PC-3 (cell line): Measurements from ENCODE around the gene STEAP1B. TPM values are rescaled to one million over a fixed set of nuclear protein-coding genes. Genes with fewer than 3 reads are reported as not detected.

ENCODE experiments used
- ATAC-seq: fragments of 200-7000 bp; cut with Tn5 transposase; 2 replicates; pipeline ENCODE4 v1.9.1; 2020; ENCODE audit warnings: mild to moderate bottlenecking, moderate library complexity
- BruUV-seq: library from RNA; stranded (reverse); fragments of 400-500 nt; replicated peaks from 2 replicates; lab custom pipeline; 2021; lab: Mats Ljungman, UMichigan
- CTCF ChIA-PET: fragments of 300-600 bp; sonication (Branson Sonifier 250); formaldehyde crosslinking; loops from one replicate; lab custom pipeline; 2022; ENCODE audit warnings: antibody characterized with exemption; lab: Charles Lee
- POLR2A ChIA-PET: fragments of 300-600 bp; sonication (Branson Sonifier 250); formaldehyde crosslinking; loops from one replicate; lab custom pipeline; 2022; ENCODE audit warnings: antibody characterized with exemption; ENCODE audit not compliant: unreplicated experiment; lab: Charles Lee
- DNase-seq: peaks from one replicate; pipeline ENCODE4 v3.0.0-alpha.2; 2015
- H2AFZ ChIP-seq: fragments of 300-600 bp; sonication (generic); 2 replicates; pipeline ENCODE4 v1.6.0; 2016; ENCODE audit warnings: antibody characterized with exemption, low read length
- H3F3A ChIP-seq: fragments of 300-600 bp; sonication (generic); one replicate; pipeline ENCODE4 v1.6.0; 2017; ENCODE audit warnings: antibody characterized with exemption, low read length, control low read depth, mild to moderate bottlenecking; ENCODE audit not compliant: unreplicated experiment
- H3K27ac ChIP-seq: fragments of 300-600 bp; sonication (generic); 2 replicates; pipeline ENCODE4 v1.5.1; 2016; ENCODE audit warnings: mild to moderate bottlenecking, low read length
- H3K27me3 ChIP-seq: fragments of 300-600 bp; sonication (generic); 2 replicates; pipeline ENCODE4 v1.6.1; 2016; ENCODE audit warnings: low read length, mixed read lengths
- H3K36me3 ChIP-seq: fragments of 300-600 bp; sonication (generic); 2 replicates; pipeline ENCODE4 v1.6.1; 2016; ENCODE audit warnings: low read depth, mixed run types, low read length, mixed read lengths
- H3K4me1 ChIP-seq: fragments of 300-600 bp; sonication (generic); 2 replicates; pipeline ENCODE4 v1.5.1; 2016; ENCODE audit warnings: low read length; ENCODE audit not compliant: insufficient read depth
- H3K4me2 ChIP-seq: fragments of 300-600 bp; sonication (generic); 2 replicates; pipeline ENCODE4 v1.6.0; 2016; ENCODE audit warnings: low read length
- H3K4me3 ChIP-seq: fragments of 300-600 bp; sonication (generic); 2 replicates; pipeline ENCODE4 v1.5.1; 2016; ENCODE audit warnings: mild to moderate bottlenecking, low read length, mixed read lengths
- H3K79me2 ChIP-seq: fragments of 300-600 bp; sonication (generic); 2 replicates; pipeline ENCODE4 v1.6.1; 2017; ENCODE audit warnings: low read length, mixed read lengths
- H3K9ac ChIP-seq: fragments of 300-600 bp; sonication (generic); 2 replicates; pipeline ENCODE4 v1.6.0; 2016; ENCODE audit warnings: mild to moderate bottlenecking, low read length
- H3K9me2 ChIP-seq: fragments of 300-600 bp; sonication (generic); replicated peaks from 2 replicates; pipeline ENCODE4 v1.6.1; 2016; ENCODE audit warnings: mixed run types, low read length, mixed read lengths
- H3K9me3 ChIP-seq: fragments of 300-600 bp; sonication (generic); 2 replicates; pipeline ENCODE4 v1.6.1; 2016; ENCODE audit warnings: low read length, mixed read lengths
- H4K20me1 ChIP-seq: fragments of 300-600 bp; sonication (generic); 2 replicates; pipeline ENCODE4 v1.6.1; 2016; ENCODE audit warnings: low read length, mixed read lengths
- EZH2 ChIP-seq: fragments of 300-600 bp; sonication (generic); IDR thresholded peaks from one replicate; pipeline ENCODE4 v1.6.1; 2017; ENCODE audit warnings: antibody characterized with exemption, mild to moderate bottlenecking, low read length; ENCODE audit not compliant: unreplicated experiment
- EZH2phosphoT487 ChIP-seq: fragments of 300-600 bp; sonication (generic); IDR thresholded peaks from 2 replicates; pipeline ENCODE4 v1.6.1; 2018; ENCODE audit warnings: mild to moderate bottlenecking, antibody characterized with exemption, low read length, borderline replicate concordance
- intact Hi-C: fragments of 100-400 bp; cut with micrococcal nuclease; formaldehyde crosslinking; loops from 2 replicates; pipeline ENCODE4 v1.9.0; 2023
- total RNA-seq: library from RNA; depleted of rRNA; stranded (reverse); fragments of >200 nt; gene quantifications from 2 replicates; pipeline ENCODE4 v1.2.3, GENCODE V29; 2014
- TF ChIP-seq, protein P1 (sequence below): fragments of 300-600 bp; sonication (generic); conservative IDR thresholded peaks from 2 replicates; pipeline ENCODE4 v1.5.1; 2017; ENCODE audit warnings: antibody characterized with exemption, low read depth, mild to moderate bottlenecking, low read length

The STEAP1B gene
- total RNA-seq, 1 experiment from 2014 or later, result 0.47 TPM

DNA sequence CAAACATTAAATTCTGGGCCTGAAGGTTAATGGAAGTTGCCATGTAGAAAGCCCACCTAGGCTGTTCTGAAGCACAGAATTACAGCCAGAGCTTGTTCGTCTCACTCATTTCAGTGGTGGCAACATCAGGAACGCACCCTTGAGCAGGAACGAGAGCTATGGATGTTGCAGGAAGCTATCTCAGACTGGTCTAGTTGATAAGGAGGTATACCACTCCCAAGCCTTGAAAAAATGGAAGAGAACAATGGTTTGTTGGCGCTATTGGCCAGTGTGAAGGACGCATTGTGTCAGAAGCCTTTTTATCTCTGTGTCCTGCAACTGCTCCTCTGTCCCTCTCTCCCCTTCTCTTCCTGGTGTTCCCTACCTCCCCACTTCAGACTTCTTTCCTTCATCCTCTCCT lies 82.1 kb downstream of the STEAP1B start:
- Histone ChIP-seq H2AFZ (no peak overlapping the region), H4K20me1 (no peaks in the 10 kb centered on the region), H3K9me3 (no peaks in the 10 kb centered on the region), H3K27me3 (no peaks in the 10 kb centered on the region), H3K27ac (no peak overlapping the region), H3K4me1 (peaks cover 5% of the 10 kb centered on the region), H3K79me2 (no peaks in the 10 kb centered on the region), H3F3A (no peaks in the 10 kb centered on the region), H3K9me2 (no peaks in the 10 kb centered on the region), H3K36me3 (no peaks in the 10 kb centered on the region), H3K4me3 (no peak overlapping the region), H3K9ac (no peak overlapping the region), H3K4me2 (no peak overlapping the region)
- ChIA-PET POLR2A (interaction anchor here (0.6 kb wide), 1 partner anchor 73 kb away, joined by 3 read pairs; no protein-coding TSS in a partner anchor), CTCF (no interaction called here)
- ATAC-seq (no peak), DNase-seq (no peak)
- TF ChIP-seq, protein P1, sequence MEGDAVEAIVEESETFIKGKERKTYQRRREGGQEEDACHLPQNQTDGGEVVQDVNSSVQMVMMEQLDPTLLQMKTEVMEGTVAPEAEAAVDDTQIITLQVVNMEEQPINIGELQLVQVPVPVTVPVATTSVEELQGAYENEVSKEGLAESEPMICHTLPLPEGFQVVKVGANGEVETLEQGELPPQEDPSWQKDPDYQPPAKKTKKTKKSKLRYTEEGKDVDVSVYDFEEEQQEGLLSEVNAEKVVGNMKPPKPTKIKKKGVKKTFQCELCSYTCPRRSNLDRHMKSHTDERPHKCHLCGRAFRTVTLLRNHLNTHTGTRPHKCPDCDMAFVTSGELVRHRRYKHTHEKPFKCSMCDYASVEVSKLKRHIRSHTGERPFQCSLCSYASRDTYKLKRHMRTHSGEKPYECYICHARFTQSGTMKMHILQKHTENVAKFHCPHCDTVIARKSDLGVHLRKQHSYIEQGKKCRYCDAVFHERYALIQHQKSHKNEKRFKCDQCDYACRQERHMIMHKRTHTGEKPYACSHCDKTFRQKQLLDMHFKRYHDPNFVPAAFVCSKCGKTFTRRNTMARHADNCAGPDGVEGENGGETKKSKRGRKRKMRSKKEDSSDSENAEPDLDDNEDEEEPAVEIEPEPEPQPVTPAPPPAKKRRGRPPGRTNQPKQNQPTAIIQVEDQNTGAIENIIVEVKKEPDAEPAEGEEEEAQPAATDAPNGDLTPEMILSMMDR, result no peak
- TF ChIP-seq EZH2phosphoT487, result no peak
- TF ChIP-seq EZH2, result no peak
- intact Hi-C loops, result no loop called here
- BruUV-seq, result no TSS peak

DNA sequence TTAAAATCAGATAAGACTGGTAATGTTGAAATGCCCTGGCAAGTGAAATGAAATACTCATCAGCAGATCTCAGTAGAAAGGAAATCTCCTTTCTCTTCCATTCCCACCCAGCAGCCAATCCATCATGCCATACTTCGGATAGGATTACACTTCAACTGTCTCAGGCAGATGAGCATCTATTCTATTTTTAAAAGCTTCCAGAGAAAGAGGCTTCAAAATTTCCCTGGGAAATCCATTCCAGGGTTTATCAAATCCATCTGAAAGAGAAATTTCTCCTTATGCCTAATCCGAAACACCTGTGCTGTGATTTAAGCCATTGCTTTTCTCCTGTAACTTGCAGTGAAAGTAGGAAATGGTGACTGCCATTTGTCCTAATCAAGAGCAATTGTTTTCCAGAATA lies 82.6 kb downstream of the STEAP1B start:
- Histone ChIP-seq H3K27ac (no peak overlapping the region), H3K9me3 (no peaks in the 10 kb centered on the region), H3K4me2 (no peak overlapping the region), H3K27me3 (no peaks in the 10 kb centered on the region), H2AFZ (no peak overlapping the region), H3K79me2 (no peaks in the 10 kb centered on the region), H3K4me3 (no peak overlapping the region), H3K9me2 (no peaks in the 10 kb centered on the region), H4K20me1 (no peaks in the 10 kb centered on the region), H3K36me3 (no peaks in the 10 kb centered on the region), H3F3A (no peaks in the 10 kb centered on the region), H3K4me1 (peaks cover 10% of the 10 kb centered on the region), H3K9ac (no peak overlapping the region)
- TF ChIP-seq EZH2phosphoT487, result no peak
- TF ChIP-seq, protein P1, result no peak
- no peak for TF ChIP-seq EZH2
- BruUV-seq, result no TSS peak
- intact Hi-C loops, result no loop called here
- ATAC-seq (no peak), DNase-seq (no peak)
- POLR2A ChIA-PET, result interaction anchor here (0.6 kb wide), 1 partner anchor 73 kb away, joined by 3 read pairs; no protein-coding TSS in a partner anchor
- CTCF ChIA-PET, result no interaction called here

DNA sequence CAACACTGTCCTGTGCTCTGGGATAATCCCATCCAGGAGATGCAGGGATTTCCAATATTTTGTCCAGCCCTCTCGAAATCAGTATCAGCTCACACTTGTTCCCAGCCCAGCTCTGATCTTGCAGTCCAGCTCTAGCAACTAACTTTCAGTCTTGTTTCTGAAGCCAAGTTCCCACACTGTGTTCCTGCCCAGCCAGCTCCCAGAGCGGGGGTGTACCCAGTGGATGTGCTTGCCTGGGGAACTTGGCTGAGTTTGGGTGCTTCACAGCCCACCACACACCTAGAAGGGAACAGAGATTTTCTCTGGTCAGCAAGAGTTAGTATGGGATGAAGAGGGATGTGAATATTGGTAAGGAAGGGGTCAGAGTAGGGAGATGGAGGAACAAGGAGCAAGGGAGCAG lies 85.6 kb downstream of the STEAP1B start:
- intact Hi-C loops, result no loop called here
- H3K4me2 ChIP-seq, result no peak overlapping the region
- DNase-seq, result no peak
- TF ChIP-seq EZH2phosphoT487 (no peak), EZH2 (no peak)
- TF ChIP-seq, protein P1, result no peak
- no peak overlapping the region for H3K27ac ChIP-seq
- H3K79me2 ChIP-seq, result no peaks in the 10 kb centered on the region
- no peaks in the 10 kb centered on the region for H3K36me3 ChIP-seq
- no peaks in the 10 kb centered on the region for H3K27me3 ChIP-seq
- H3K9me2 ChIP-seq, result no peaks in the 10 kb centered on the region
- peaks cover 3% of the 10 kb centered on the region for H3F3A ChIP-seq
- CTCF ChIA-PET, result no interaction called here
- no peaks in the 10 kb centered on the region for H3K9me3 ChIP-seq
- no peak overlapping the region for H2AFZ ChIP-seq
- H3K9ac ChIP-seq, result no peak overlapping the region
- ATAC-seq, result no peak
- no peaks in the 10 kb centered on the region for H4K20me1 ChIP-seq
- POLR2A ChIA-PET, result no interaction called here
- BruUV-seq, result no TSS peak
- H3K4me3 ChIP-seq, result no peak overlapping the region
- peaks cover 20% of the 10 kb centered on the region for H3K4me1 ChIP-seq
